Measurements from ENCODE around the gene SLC43A1. TPM values are rescaled to one million over a fixed set of nuclear protein-coding genes. Genes with fewer than 3 reads are reported as not detected.
"Not testable (repeated sequence)": the region's sequence is repeated elsewhere in the genome, so short reads cannot be mapped to it uniquely, and the experiment has no call there.

The SLC43A1 gene
- total RNA-seq, 6 donors from 2014 or later, result 7.1 to 72.3 (median 13.9) TPM

GRCh38 chr11:57542582-57542981, 27.1 kb upstream of the SLC43A1 start:
- ATAC-seq (ENCODE audit: low FRiP score in 2 of 2), result no peak
- no peak overlapping the region for H3K27ac ChIP-seq
- H3K4me1 ChIP-seq, result no peaks in the 10 kb centered on the region
- TF ChIP-seq CTCF (IDR thresholded peaks at IDR 0.05) (no peak), POLR2AphosphoS5 (IDR thresholded peaks at IDR 0.05) (no peak), EP300 (IDR thresholded peaks at IDR 0.05) (no peak), POLR2A (IDR thresholded peaks at IDR 0.05) (no peak)
- no peaks in the 10 kb centered on the region for H3K9me3 ChIP-seq
- peaks cover 0 to 16% (median 7%) of the 10 kb centered on the region in 4 donors for H3K36me3 ChIP-seq
- H3K27me3 ChIP-seq, result no peaks in the 10 kb centered on the region
- H3K4me3 ChIP-seq, result no peak overlapping the region
- 62 to 72% methylated on average over 4 of the region's 4 CpGs for WGBS, 2 donors
- DNase-seq, result no peak

GRCh38 chr11:57541169-57541568, 25.7 kb upstream of the SLC43A1 start:
- TF ChIP-seq CTCF (IDR thresholded peaks at IDR 0.05), result no peak
- TF ChIP-seq POLR2AphosphoS5 (IDR thresholded peaks at IDR 0.05), result no peak
- TF ChIP-seq EP300 (IDR thresholded peaks at IDR 0.05), result no peak
- TF ChIP-seq POLR2A (IDR thresholded peaks at IDR 0.05), result no peak
- no peak overlapping the region for H3K4me3 ChIP-seq
- H3K4me1 ChIP-seq, result no peaks in the 10 kb centered on the region
- no peaks in the 10 kb centered on the region for H3K27me3 ChIP-seq
- 82 to 91% methylated on average over 5 of the region's 5 CpGs for WGBS, 2 donors
- no peak for ATAC-seq (ENCODE audit: low FRiP score in 2 of 2)
- no peak overlapping the region for H3K27ac ChIP-seq
- no peak for DNase-seq
- peaks cover 0 to 7% (median under 1%) of the 10 kb centered on the region in 4 donors for H3K36me3 ChIP-seq
- H3K9me3 ChIP-seq, result no peaks in the 10 kb centered on the region

GRCh38 chr11:57539342-57539741, 23.8 kb upstream of the SLC43A1 start:
- H3K9me3 ChIP-seq, result no peaks in the 10 kb centered on the region
- DNase-seq, result no peak
- ATAC-seq (ENCODE audit: low FRiP score in 2 of 2), result no peak
- H3K4me1 ChIP-seq, result no peaks in the 10 kb centered on the region
- H3K4me3 ChIP-seq, result no peak overlapping the region
- TF ChIP-seq EP300 (IDR thresholded peaks at IDR 0.05) (no peak), POLR2AphosphoS5 (IDR thresholded peaks at IDR 0.05) (no peak), CTCF (IDR thresholded peaks at IDR 0.05) (no peak), POLR2A (IDR thresholded peaks at IDR 0.05) (no peak)
- no peak overlapping the region for H3K27ac ChIP-seq
- H3K36me3 ChIP-seq, result no peaks in the 10 kb centered on the region
- 75 to 91% methylated on average over 1 of the region's 1 CpG for WGBS, 2 donors
- no peaks in the 10 kb centered on the region for H3K27me3 ChIP-seq

- no peak for ATAC-seq (ENCODE audit: low FRiP score in 2 of 2)
- H3K4me1 ChIP-seq, result no peaks in the 10 kb centered on the region
- no peak within 1 kb of the TSS for H3K27ac ChIP-seq
- no peaks in the 10 kb centered on the region for H3K27me3 ChIP-seq
- no peaks in the 10 kb centered on the region for H3K9me3 ChIP-seq
- H3K4me3 ChIP-seq, result no peak within 1 kb of the TSS
- TF ChIP-seq CTCF (IDR thresholded peaks at IDR 0.05), result no peak
- TF ChIP-seq POLR2AphosphoS5 (IDR thresholded peaks at IDR 0.05), result no peak
- no peak for TF ChIP-seq POLR2A (IDR thresholded peaks at IDR 0.05)
- TF ChIP-seq EP300 (IDR thresholded peaks at IDR 0.05), result no peak
- DNase-seq, result peak in 1 of 2 donors; percentile 7
- 80 to 83% methylated on average over 14 of the region's 14 CpGs for WGBS, 2 donors
- H3K36me3 ChIP-seq, result no peaks in the 10 kb centered on the region
These were observed 21.6 kb upstream of the SLC43A1 start, which contains the start of gene SMTNL1 for GRCh38 chr11:57536947-57537619. Gene SMTNL1 (plus strand): TSS chr11:57537595. CDS start chr11:57542643, 5,048 bp downstream.

- not testable (repeated sequence) for DNase-seq; H3K36me3 ChIP-seq; H3K27me3 ChIP-seq; H3K9me3 ChIP-seq; ATAC-seq (ENCODE audit: low FRiP score in 2 of 2); H3K27ac ChIP-seq; H3K4me3 ChIP-seq
- 88 to 97% methylated on average over 7 of the region's 7 CpGs for WGBS, 2 donors
- peaks cover 13 to 19% (median 15%) of the 10 kb centered on the region in 4 donors for H3K4me1 ChIP-seq
These were observed 18.9 kb upstream of the SLC43A1 start for GRCh38 chr11:57534449-57534848.
